ENCODE measurements around the gene ARHGAP5.
"Not testable (repeated sequence)": the region's sequence is repeated elsewhere in the genome, so short reads cannot be mapped to it uniquely, and the experiment has no call there.

Gene ARHGAP5

GRCh38 chr14:32110548-32110896, 33.4 kb downstream of the ARHGAP5 start:
- Histone ChIP-seq H3K27ac (ENCODE audit: low read depth, low read length, severe bottlenecking) (no peak overlapping the region), H3K36me3 (ENCODE audit: control insufficient read depth, insufficient read depth, low read length) (peaks cover 45% of the 10 kb centered on the region), H3K9me3 (ENCODE audit: control insufficient read depth, low read length) (no peaks in the 10 kb centered on the region), H3K4me3 (ENCODE audit: extremely low read depth, insufficient read depth, low read length, poor library complexity, severe bottlenecking) (no peak overlapping the region), H3K4me1 (ENCODE audit: control insufficient read depth, insufficient read depth, low read length, poor library complexity, severe bottlenecking) (no peaks in the 10 kb centered on the region)
- 100% methylated on average over 2 of the region's 2 CpGs for WGBS, 2 experiments (ENCODE audit: insufficient coverage in 2 of 2)

GRCh38 chr14:32121536-32121935, 44.4 kb downstream of the ARHGAP5 start:
- no peaks in the 10 kb centered on the region for H3K4me1 ChIP-seq (ENCODE audit: control insufficient read depth, insufficient read depth, low read length, poor library complexity, severe bottlenecking)
- peaks cover 52% of the 10 kb centered on the region for H3K36me3 ChIP-seq (ENCODE audit: control insufficient read depth, insufficient read depth, low read length)
- no peak overlapping the region for H3K27ac ChIP-seq (ENCODE audit: low read depth, low read length, severe bottlenecking)

GRCh38 chr14:32121948-32122347, 44.8 kb downstream of the ARHGAP5 start:
- Histone ChIP-seq H3K4me3 (ENCODE audit: extremely low read depth, insufficient read depth, low read length, poor library complexity, severe bottlenecking) (no peak overlapping the region), H3K27ac (ENCODE audit: low read depth, low read length, severe bottlenecking) (no peak overlapping the region), H3K9me3 (ENCODE audit: control insufficient read depth, low read length) (peaks cover 9% of the 10 kb centered on the region), H3K4me1 (ENCODE audit: control insufficient read depth, insufficient read depth, low read length, poor library complexity, severe bottlenecking) (no peaks in the 10 kb centered on the region), H3K36me3 (ENCODE audit: control insufficient read depth, insufficient read depth, low read length) (peaks cover 56% of the 10 kb centered on the region)
- WGBS, 2 experiments (ENCODE audit: insufficient coverage in 2 of 2), result 100% methylated on average over 1 of the region's 1 CpG

More at GRCh38 chr14:32121536-32121935, 44.4 kb downstream of the ARHGAP5 start:
- Histone ChIP-seq H3K9me3 (ENCODE audit: control insufficient read depth, low read length) (peaks cover 7% of the 10 kb centered on the region), H3K4me3 (ENCODE audit: extremely low read depth, insufficient read depth, low read length, poor library complexity, severe bottlenecking) (no peak overlapping the region)

GRCh38 chr14:32126899-32127730, 50.0 kb downstream of the ARHGAP5 start:
- 93 to 96% methylated on average over 3 to 4 of the region's 13 CpGs for WGBS, 2 experiments (ENCODE audit: insufficient coverage in 2 of 2)
- not testable (repeated sequence) for H3K4me3 ChIP-seq (ENCODE audit: extremely low read depth, insufficient read depth, low read length, poor library complexity, severe bottlenecking); H3K4me1 ChIP-seq (ENCODE audit: control insufficient read depth, insufficient read depth, low read length, poor library complexity, severe bottlenecking); H3K27ac ChIP-seq (ENCODE audit: low read depth, low read length, severe bottlenecking)
- Histone ChIP-seq H3K9me3 (ENCODE audit: control insufficient read depth, low read length) (peaks cover 23% of the 10 kb centered on the region), H3K36me3 (ENCODE audit: control insufficient read depth, insufficient read depth, low read length) (peaks cover 73% of the 10 kb centered on the region)

GRCh38 chr14:32127731-32128654, 50.9 kb downstream of the ARHGAP5 start:
- H3K4me3 ChIP-seq (ENCODE audit: extremely low read depth, insufficient read depth, low read length, poor library complexity, severe bottlenecking); H3K27ac ChIP-seq (ENCODE audit: low read depth, low read length, severe bottlenecking); H3K4me1 ChIP-seq (ENCODE audit: control insufficient read depth, insufficient read depth, low read length, poor library complexity, severe bottlenecking): not testable (repeated sequence)
- Histone ChIP-seq H3K9me3 (ENCODE audit: control insufficient read depth, low read length) (peaks cover 23% of the 10 kb centered on the region), H3K36me3 (ENCODE audit: control insufficient read depth, insufficient read depth, low read length) (peaks cover 71% of the 10 kb centered on the region)
- WGBS, 2 experiments (ENCODE audit: insufficient coverage in 2 of 2), result 97 to 98% methylated on average over 29 to 46 of the region's 57 CpGs

- peaks cover 71% of the 10 kb centered on the region for H3K36me3 ChIP-seq (ENCODE audit: control insufficient read depth, insufficient read depth, low read length)
- no peak overlapping the region for H3K27ac ChIP-seq (ENCODE audit: low read depth, low read length, severe bottlenecking)
- no peak overlapping the region for H3K4me3 ChIP-seq (ENCODE audit: extremely low read depth, insufficient read depth, low read length, poor library complexity, severe bottlenecking)
- no peaks in the 10 kb centered on the region for H3K4me1 ChIP-seq (ENCODE audit: control insufficient read depth, insufficient read depth, low read length, poor library complexity, severe bottlenecking)
- WGBS, 2 experiments (ENCODE audit: insufficient coverage in 2 of 2), result 100% methylated on average over 1 of the region's 1 CpG; no CpG with 5 or more reads in 1 of the 2 experiments
- peaks cover 23% of the 10 kb centered on the region for H3K9me3 ChIP-seq (ENCODE audit: control insufficient read depth, low read length)
These were observed 51.6 kb downstream of the ARHGAP5 start for GRCh38 chr14:32128703-32129102.

- Histone ChIP-seq H3K4me1 (ENCODE audit: control insufficient read depth, insufficient read depth, low read length, poor library complexity, severe bottlenecking) (no peaks in the 10 kb centered on the region), H3K36me3 (ENCODE audit: control insufficient read depth, insufficient read depth, low read length) (peaks cover 70% of the 10 kb centered on the region), H3K4me3 (ENCODE audit: extremely low read depth, insufficient read depth, low read length, poor library complexity, severe bottlenecking) (no peak overlapping the region), H3K9me3 (ENCODE audit: control insufficient read depth, low read length) (peaks cover 23% of the 10 kb centered on the region), H3K27ac (ENCODE audit: low read depth, low read length, severe bottlenecking) (no peak overlapping the region)
- no CpG with 5 or more reads among the region's 2 CpGs for WGBS, 2 experiments (ENCODE audit: insufficient coverage in 2 of 2)
These were observed 52.0 kb downstream of the ARHGAP5 start for GRCh38 chr14:32129124-32129523.

GRCh38 chr14:32131689-32132088, 54.6 kb downstream of the ARHGAP5 start:
- not testable (repeated sequence) for H3K27ac ChIP-seq (ENCODE audit: low read depth, low read length, severe bottlenecking); H3K4me1 ChIP-seq (ENCODE audit: control insufficient read depth, insufficient read depth, low read length, poor library complexity, severe bottlenecking); H3K4me3 ChIP-seq (ENCODE audit: extremely low read depth, insufficient read depth, low read length, poor library complexity, severe bottlenecking)
- no CpG with 5 or more reads among the region's 5 CpGs for WGBS, 2 experiments (ENCODE audit: insufficient coverage in 2 of 2)
- peaks cover 14% of the 10 kb centered on the region for H3K9me3 ChIP-seq (ENCODE audit: control insufficient read depth, low read length)
- H3K36me3 ChIP-seq (ENCODE audit: control insufficient read depth, insufficient read depth, low read length), result peaks cover 67% of the 10 kb centered on the region

- Histone ChIP-seq H3K9me3 (ENCODE audit: control insufficient read depth, low read length) (peaks cover 19% of the 10 kb centered on the region), H3K36me3 (ENCODE audit: control insufficient read depth, insufficient read depth, low read length) (peaks cover 63% of the 10 kb centered on the region), H3K27ac (ENCODE audit: low read depth, low read length, severe bottlenecking) (no peak overlapping the region), H3K4me3 (ENCODE audit: extremely low read depth, insufficient read depth, low read length, poor library complexity, severe bottlenecking) (no peak overlapping the region), H3K4me1 (ENCODE audit: control insufficient read depth, insufficient read depth, low read length, poor library complexity, severe bottlenecking) (no peaks in the 10 kb centered on the region)
- WGBS, 2 experiments (ENCODE audit: insufficient coverage in 2 of 2), result no CpG with 5 or more reads among the region's 3 CpGs
These were observed 57.5 kb downstream of the ARHGAP5 start for GRCh38 chr14:32134448-32135097.

GRCh38 chr14:32136027-32136825, 59.1 kb downstream of the ARHGAP5 start:
- WGBS, 2 experiments (ENCODE audit: insufficient coverage in 2 of 2), result no CpG with 5 or more reads among the region's 2 CpGs
- H3K4me1 ChIP-seq (ENCODE audit: control insufficient read depth, insufficient read depth, low read length, poor library complexity, severe bottlenecking), result no peaks in the 10 kb centered on the region
- H3K36me3 ChIP-seq (ENCODE audit: control insufficient read depth, insufficient read depth, low read length), result peaks cover 57% of the 10 kb centered on the region
- no peak overlapping the region for H3K4me3 ChIP-seq (ENCODE audit: extremely low read depth, insufficient read depth, low read length, poor library complexity, severe bottlenecking)
- peaks cover 14% of the 10 kb centered on the region for H3K9me3 ChIP-seq (ENCODE audit: control insufficient read depth, low read length)
- H3K27ac ChIP-seq (ENCODE audit: low read depth, low read length, severe bottlenecking), result no peak overlapping the region
